HepG2 (cell line): ENCODE results near the gene TSGA10. TPM values are rescaled to one million over a fixed set of nuclear protein-coding genes. Genes with fewer than 3 reads are reported as not detected.

Experiments
- NFAT5 ChIP-seq: sonication (generic); formaldehyde crosslinking; IDR thresholded peaks from 2 replicates; pipeline ENCODE4 v1.4.0; 2020; ENCODE audit warnings: missing genetic modification reagents
- NFKBIZ ChIP-seq: IDR thresholded peaks from 2 replicates; pipeline ENCODE4 v1.6.1; 2018; ENCODE audit warnings: missing genetic modification reagents, missing compliant biosample characterization
- PAWR ChIP-seq: sonication (generic); formaldehyde crosslinking; IDR thresholded peaks from 2 replicates; pipeline ENCODE4 v1.4.0; 2020; ENCODE audit warnings: missing genetic modification reagents, mild to moderate bottlenecking, borderline replicate concordance
- REPIN1 ChIP-seq: sonication (generic); formaldehyde crosslinking; IDR thresholded peaks from 2 replicates; pipeline ENCODE4 v1.8.0; 2022; ENCODE audit warnings: missing genetic modification reagents, low read depth, mild to moderate bottlenecking, borderline replicate concordance
- SATB2 ChIP-seq: sonication (generic); formaldehyde crosslinking; IDR thresholded peaks from 2 replicates; pipeline ENCODE4 v1.5.0; 2020; ENCODE audit warnings: missing genetic modification reagents
- SMARCE1 ChIP-seq: fragments of 450-650 bp; IDR thresholded peaks from 2 replicates; pipeline ENCODE4 v1.6.1; 2017; ENCODE audit warnings: borderline replicate concordance
- ZNF17 ChIP-seq: sonication (generic); formaldehyde crosslinking; IDR thresholded peaks from 2 replicates; pipeline ENCODE4 v1.5.0; 2020; ENCODE audit warnings: mild to moderate bottlenecking, missing genetic modification reagents
- ZNF782 ChIP-seq: sonication (generic); formaldehyde crosslinking; IDR thresholded peaks from 2 replicates; pipeline ENCODE4 v1.4.0; 2020; ENCODE audit warnings: missing genetic modification reagents, mild to moderate bottlenecking, borderline replicate concordance
- ZSCAN25 ChIP-seq: sonication (generic); formaldehyde crosslinking; IDR thresholded peaks from 2 replicates; pipeline ENCODE4 v1.8.0; 2022; ENCODE audit warnings: mild to moderate bottlenecking, missing genetic modification reagents
- polyA plus RNA-seq, 8 experiments: library from polyadenylated mRNA; depleted of rRNA in 3 of 8; stranded (reverse) in 7 of 8; unstranded in 1 of 8; fragments of >200 nt; fragmentation: Illumina TruSeq in 4 of 8; extraction: Trizol in 4 of 8; gene quantifications; 2 replicates each; pipeline versions ENCODE4 v1.2.1 to v1.2.3, GENCODE V29; 2011 to 2016; ENCODE audit warnings: low read depth in 4 of 8, missing spikeins in 1 of 8, mixed read lengths in 1 of 8; ENCODE audit not compliant: insufficient read depth in 1 of 8
- total RNA-seq, 5 experiments: library from RNA; depleted of rRNA; stranded (reverse); fragments of >200 nt; fragmentation: Illumina TruSeq; extraction: Trizol; gene quantifications; 2 replicates each; pipeline ENCODE4 v1.2.3, GENCODE V29; 2016; ENCODE audit warnings: low read depth in 1 of 5
- TF ChIP-seq, protein P1 (sequence below): IDR thresholded peaks from 2 replicates; pipeline ENCODE4 v1.6.1; 2016; ENCODE audit warnings: missing compliant biosample characterization, missing genetic modification reagents, borderline replicate concordance
- TF ChIP-seq, protein P2 (sequence below): IDR thresholded peaks from 2 replicates; pipeline ENCODE4 v1.6.1; 2016; ENCODE audit warnings: missing compliant biosample characterization, missing genetic modification reagents, borderline replicate concordance
- TF ChIP-seq, protein P3 (sequence below): sonication (generic); formaldehyde crosslinking; IDR thresholded peaks from 2 replicates; pipeline ENCODE4 v1.4.0; 2020; ENCODE audit warnings: missing genetic modification reagents, borderline replicate concordance
- TF ChIP-seq, protein P4 (sequence below): sonication (generic); formaldehyde crosslinking; IDR thresholded peaks from 2 replicates; pipeline ENCODE4 v1.4.0; 2020; ENCODE audit warnings: missing genetic modification reagents
- TF ChIP-seq, protein P5 (sequence below): IDR thresholded peaks from 2 replicates; pipeline ENCODE4 v1.6.1; 2016; ENCODE audit warnings: low read depth

TSGA10 gene
- total and polyA plus RNA-seq, 2 of the 13 experiments (the other 11 are each of a cell fraction or from before 2014, with no cell fraction given): 4.7 to 13.1 TPM

DNA sequence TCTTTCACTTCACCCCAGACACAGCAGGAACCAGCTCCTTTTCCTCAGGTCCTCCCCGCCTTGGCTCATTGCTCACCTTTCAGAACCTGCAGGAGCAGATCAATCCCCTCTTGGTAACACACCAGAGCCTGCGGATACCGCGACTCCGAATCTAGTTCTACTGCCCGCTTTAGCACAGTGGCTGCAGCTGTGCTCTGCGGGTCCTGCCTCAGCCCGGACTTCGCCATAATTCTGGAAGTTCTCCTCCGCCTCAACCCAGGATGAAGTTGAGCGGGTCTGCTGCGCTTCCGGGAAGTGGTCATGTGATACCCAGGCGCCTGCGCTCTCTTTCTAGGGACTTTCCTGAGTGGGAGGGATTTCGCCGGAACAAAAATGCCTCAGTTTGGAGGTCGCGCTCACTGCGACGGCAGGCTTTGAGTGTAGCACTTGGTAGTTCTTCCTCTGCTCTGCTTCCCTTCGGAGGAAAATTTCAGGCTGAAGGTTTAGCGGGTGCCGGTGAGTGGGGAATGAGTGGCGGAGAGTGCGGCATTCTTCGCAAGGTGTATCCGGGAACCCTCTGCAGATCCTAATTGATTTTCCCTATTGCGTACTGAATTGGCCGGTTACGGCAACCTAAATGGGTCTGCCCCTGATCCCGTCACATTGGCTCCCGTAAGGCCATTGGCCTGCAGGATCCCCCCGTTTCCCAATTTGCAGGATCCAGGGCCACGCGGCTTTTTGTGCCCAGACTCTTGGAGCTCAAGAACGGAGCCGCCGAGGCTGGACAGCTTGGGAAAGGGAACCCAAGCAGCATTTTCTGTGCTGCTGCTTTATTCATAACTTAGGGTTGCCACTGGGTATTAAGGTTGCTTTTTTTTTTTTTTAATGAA lies 26.2 kb upstream of the TSGA10 start, which contains the start of the genes MITD1 and MRPL30 (continued):
- TF ChIP-seq ZNF17 (CRISPR knock-in tag) (no peak), ZSCAN25 (peak; percentile 88), SMARCE1 (no peak), REPIN1 (CRISPR knock-in tag) (peak; percentile 95), PAWR (CRISPR knock-in tag) (no peak), NFAT5 (CRISPR knock-in tag) (peak; percentile 95), ZNF782 (CRISPR knock-in tag) (peak; percentile 56; the same call in 1 of the 2 replicates), NFKBIZ (CRISPR knock-in tag) (0 out of 2 replicates have a peak, but pooled peaks have one; percentile 15), SATB2 (CRISPR knock-in tag) (peak; percentile 62; the same call in 1 of the 2 replicates)
- TF ChIP-seq, protein P1, sequence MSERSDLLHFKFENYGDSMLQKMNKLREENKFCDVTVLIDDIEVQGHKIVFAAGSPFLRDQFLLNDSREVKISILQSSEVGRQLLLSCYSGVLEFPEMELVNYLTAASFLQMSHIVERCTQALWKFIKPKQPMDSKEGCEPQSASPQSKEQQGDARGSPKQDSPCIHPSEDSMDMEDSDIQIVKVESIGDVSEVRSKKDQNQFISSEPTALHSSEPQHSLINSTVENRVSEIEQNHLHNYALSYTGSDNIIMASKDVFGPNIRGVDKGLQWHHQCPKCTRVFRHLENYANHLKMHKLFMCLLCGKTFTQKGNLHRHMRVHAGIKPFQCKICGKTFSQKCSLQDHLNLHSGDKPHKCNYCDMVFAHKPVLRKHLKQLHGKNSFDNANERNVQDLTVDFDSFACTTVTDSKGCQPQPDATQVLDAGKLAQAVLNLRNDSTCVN (CRISPR knock-in tag): peak; percentile 87; the same call in 1 of the 2 replicates
- TF ChIP-seq, protein P2, sequence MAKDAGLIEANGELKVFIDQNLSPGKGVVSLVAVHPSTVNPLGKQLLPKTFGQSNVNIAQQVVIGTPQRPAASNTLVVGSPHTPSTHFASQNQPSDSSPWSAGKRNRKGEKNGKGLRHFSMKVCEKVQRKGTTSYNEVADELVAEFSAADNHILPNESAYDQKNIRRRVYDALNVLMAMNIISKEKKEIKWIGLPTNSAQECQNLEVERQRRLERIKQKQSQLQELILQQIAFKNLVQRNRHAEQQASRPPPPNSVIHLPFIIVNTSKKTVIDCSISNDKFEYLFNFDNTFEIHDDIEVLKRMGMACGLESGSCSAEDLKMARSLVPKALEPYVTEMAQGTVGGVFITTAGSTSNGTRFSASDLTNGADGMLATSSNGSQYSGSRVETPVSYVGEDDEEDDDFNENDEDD (CRISPR knock-in tag): 0 out of 2 replicates have a peak, but pooled peaks have one; percentile 46
- TF ChIP-seq, protein P3, sequence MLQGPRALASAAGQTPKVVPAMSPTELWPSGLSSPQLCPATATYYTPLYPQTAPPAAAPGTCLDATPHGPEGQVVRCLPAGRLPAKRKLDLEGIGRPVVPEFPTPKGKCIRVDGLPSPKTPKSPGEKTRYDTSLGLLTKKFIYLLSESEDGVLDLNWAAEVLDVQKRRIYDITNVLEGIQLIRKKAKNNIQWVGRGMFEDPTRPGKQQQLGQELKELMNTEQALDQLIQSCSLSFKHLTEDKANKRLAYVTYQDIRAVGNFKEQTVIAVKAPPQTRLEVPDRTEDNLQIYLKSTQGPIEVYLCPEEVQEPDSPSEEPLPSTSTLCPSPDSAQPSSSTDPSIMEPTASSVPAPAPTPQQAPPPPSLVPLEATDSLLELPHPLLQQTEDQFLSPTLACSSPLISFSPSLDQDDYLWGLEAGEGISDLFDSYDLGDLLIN (CRISPR knock-in tag): peak; percentile 90
- TF ChIP-seq, protein P4, sequence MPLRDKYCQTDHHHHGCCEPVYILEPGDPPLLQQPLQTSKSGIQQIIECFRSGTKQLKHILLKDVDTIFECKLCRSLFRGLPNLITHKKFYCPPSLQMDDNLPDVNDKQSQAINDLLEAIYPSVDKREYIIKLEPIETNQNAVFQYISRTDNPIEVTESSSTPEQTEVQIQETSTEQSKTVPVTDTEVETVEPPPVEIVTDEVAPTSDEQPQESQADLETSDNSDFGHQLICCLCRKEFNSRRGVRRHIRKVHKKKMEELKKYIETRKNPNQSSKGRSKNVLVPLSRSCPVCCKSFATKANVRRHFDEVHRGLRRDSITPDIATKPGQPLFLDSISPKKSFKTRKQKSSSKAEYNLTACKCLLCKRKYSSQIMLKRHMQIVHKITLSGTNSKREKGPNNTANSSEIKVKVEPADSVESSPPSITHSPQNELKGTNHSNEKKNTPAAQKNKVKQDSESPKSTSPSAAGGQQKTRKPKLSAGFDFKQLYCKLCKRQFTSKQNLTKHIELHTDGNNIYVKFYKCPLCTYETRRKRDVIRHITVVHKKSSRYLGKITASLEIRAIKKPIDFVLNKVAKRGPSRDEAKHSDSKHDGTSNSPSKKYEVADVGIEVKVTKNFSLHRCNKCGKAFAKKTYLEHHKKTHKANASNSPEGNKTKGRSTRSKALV (CRISPR knock-in tag): no peak; the same call in none of the 2 replicates
- TF ChIP-seq, protein P5, sequence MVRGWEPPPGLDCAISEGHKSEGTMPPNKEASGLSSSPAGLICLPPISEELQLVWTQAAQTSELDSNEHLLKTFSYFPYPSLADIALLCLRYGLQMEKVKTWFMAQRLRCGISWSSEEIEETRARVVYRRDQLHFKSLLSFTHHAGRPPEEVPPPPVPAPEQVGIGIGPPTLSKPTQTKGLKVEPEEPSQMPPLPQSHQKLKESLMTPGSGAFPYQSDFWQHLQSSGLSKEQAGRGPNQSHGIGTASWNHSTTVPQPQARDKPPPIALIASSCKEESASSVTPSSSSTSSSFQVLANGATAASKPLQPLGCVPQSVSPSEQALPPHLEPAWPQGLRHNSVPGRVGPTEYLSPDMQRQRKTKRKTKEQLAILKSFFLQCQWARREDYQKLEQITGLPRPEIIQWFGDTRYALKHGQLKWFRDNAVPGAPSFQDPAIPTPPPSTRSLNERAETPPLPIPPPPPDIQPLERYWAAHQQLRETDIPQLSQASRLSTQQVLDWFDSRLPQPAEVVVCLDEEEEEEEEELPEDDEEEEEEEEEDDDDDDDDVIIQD (CRISPR knock-in tag): peak; percentile 86
